ENCODE data around the gene LEAP2.

The LEAP2 gene

GRCh38 chr5:132884548-132884947, 11.1 kb downstream of the LEAP2 start:
- DNase-seq = no peak

GRCh38 chr5:132886064-132886823, 12.8 kb downstream of the LEAP2 start:
- no peak for DNase-seq

GRCh38 chr5:132887283-132887682, 13.8 kb downstream of the LEAP2 start:
- no peak for DNase-seq

- no peak for DNase-seq
Observed at GRCh38 chr5:132889501-132889900, 16.0 kb downstream of the LEAP2 start.

GRCh38 chr5:132890817-132891216, 17.3 kb downstream of the LEAP2 start:
- DNase-seq = no peak

- DNase-seq = no peak
Observed at GRCh38 chr5:132895719-132896305, 22.3 kb downstream of the LEAP2 start.

GRCh38 chr5:132896685-132897084, 23.2 kb downstream of the LEAP2 start:
- DNase-seq = no peak

- DNase-seq = no peak
Observed at GRCh38 chr5:132898094-132898493, 24.6 kb downstream of the LEAP2 start.

GRCh38 chr5:132901036-132901435, 27.6 kb downstream of the LEAP2 start:
- no peak for DNase-seq

GRCh38 chr5:132901730-132902129, 28.3 kb downstream of the LEAP2 start:
- DNase-seq = no peak

GRCh38 chr5:132905938-132906337, 32.5 kb downstream of the LEAP2 start:
- DNase-seq = no peak

GRCh38 chr5:132907161-132907560, 33.7 kb downstream of the LEAP2 start:
- DNase-seq = no peak

GRCh38 chr5:132909702-132910101, 36.2 kb downstream of the LEAP2 start:
- DNase-seq = no peak

GRCh38 chr5:132915681-132916080, 42.2 kb downstream of the LEAP2 start:
- DNase-seq = no peak

GRCh38 chr5:132916086-132916485, 42.6 kb downstream of the LEAP2 start:
- DNase-seq = no peak
